ENCODE results near the gene TNIK.

Gene TNIK

DNA sequence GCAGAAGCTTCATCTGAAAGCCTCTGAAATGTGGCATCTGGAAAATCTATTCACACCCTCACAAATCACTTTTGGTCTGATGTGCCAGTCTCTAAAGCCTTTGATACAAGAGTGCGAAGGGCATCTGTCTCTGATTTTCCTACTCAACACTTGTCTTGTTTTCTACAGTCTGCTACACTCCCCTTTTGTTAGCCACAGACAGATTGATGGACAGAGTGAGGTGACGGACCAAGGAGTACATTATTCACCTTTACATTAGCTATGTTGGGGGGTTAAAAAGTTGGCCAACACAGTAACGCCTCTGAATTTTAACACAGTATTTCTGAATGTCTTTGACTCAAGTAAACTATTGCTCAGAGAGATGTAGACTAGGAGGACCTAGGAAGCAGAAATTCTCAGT is 63.1 kb downstream of the TNIK start:
- no peak for DNase-seq (ENCODE audit: low read depth, low spot score)
- TF ChIP-seq, protein P1, sequence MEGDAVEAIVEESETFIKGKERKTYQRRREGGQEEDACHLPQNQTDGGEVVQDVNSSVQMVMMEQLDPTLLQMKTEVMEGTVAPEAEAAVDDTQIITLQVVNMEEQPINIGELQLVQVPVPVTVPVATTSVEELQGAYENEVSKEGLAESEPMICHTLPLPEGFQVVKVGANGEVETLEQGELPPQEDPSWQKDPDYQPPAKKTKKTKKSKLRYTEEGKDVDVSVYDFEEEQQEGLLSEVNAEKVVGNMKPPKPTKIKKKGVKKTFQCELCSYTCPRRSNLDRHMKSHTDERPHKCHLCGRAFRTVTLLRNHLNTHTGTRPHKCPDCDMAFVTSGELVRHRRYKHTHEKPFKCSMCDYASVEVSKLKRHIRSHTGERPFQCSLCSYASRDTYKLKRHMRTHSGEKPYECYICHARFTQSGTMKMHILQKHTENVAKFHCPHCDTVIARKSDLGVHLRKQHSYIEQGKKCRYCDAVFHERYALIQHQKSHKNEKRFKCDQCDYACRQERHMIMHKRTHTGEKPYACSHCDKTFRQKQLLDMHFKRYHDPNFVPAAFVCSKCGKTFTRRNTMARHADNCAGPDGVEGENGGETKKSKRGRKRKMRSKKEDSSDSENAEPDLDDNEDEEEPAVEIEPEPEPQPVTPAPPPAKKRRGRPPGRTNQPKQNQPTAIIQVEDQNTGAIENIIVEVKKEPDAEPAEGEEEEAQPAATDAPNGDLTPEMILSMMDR (IDR thresholded peaks at IDR 0.05; ENCODE audit: insufficient read depth, low read length, missing control alignments) = no peak
- CTCF ChIA-PET = no interaction called here
- POLR2A ChIA-PET = no interaction called here
- no peak overlapping the region for H3K4me3 ChIP-seq (ENCODE audit: low read depth, low read length)

- ChIA-PET POLR2A (no interaction called here), CTCF (no interaction called here)
- no peak for DNase-seq (ENCODE audit: low read depth, low spot score)
- no peak overlapping the region for H3K4me3 ChIP-seq (ENCODE audit: low read depth, low read length)
- TF ChIP-seq, protein P1 (IDR thresholded peaks at IDR 0.05; ENCODE audit: insufficient read depth, low read length, missing control alignments) = no peak
Measured at GRCh38 chr3:171396048-171396447, 64.2 kb downstream of the TNIK start.

- TF ChIP-seq, protein P1 (IDR thresholded peaks at IDR 0.05; ENCODE audit: insufficient read depth, low read length, missing control alignments) = no peak
- DNase-seq (ENCODE audit: low read depth, low spot score) = no peak
- POLR2A ChIA-PET = no interaction called here
- CTCF ChIA-PET = no interaction called here
- H3K4me3 ChIP-seq (ENCODE audit: low read depth, low read length) = no peak overlapping the region
Measured at GRCh38 chr3:171393032-171393744, 67.0 kb downstream of the TNIK start.

DNA sequence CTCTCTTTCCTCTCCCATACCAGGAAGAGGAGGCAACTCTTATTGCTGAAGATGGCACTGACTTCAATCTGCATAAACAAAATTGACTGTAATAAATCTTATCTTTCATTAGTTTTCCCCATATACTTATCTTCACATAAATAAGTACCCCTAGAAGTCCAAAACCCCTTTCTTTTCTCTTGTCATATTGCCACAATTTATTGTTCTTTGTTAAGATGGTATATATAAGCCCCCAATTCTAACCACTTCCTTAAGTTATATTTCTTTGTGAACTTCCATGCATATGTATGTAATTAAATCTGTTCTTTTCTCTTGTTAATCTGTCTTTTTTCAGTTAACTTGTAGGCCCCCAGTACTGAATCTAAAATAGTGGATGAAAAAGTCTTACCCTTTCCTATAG is 68.8 kb downstream of the TNIK start:
- CTCF ChIA-PET = no interaction called here

GRCh38 chr3:171390051-171390941 is 69.9 kb downstream of the TNIK start:
- CTCF ChIA-PET = no interaction called here
- TF ChIP-seq, protein P1 (IDR thresholded peaks at IDR 0.05; ENCODE audit: insufficient read depth, low read length, missing control alignments) = no peak
- POLR2A ChIA-PET = no interaction called here
- no peak overlapping the region for H3K4me3 ChIP-seq (ENCODE audit: low read depth, low read length)
- no peak for DNase-seq (ENCODE audit: low read depth, low spot score)

More for the DNA sequence above, 68.8 kb downstream of the TNIK start:
- POLR2A ChIA-PET = no interaction called here
- H3K4me3 ChIP-seq (ENCODE audit: low read depth, low read length) = no peak overlapping the region
- no peak for DNase-seq (ENCODE audit: low read depth, low spot score)
- TF ChIP-seq, protein P1 (IDR thresholded peaks at IDR 0.05; ENCODE audit: insufficient read depth, low read length, missing control alignments) = no peak

GRCh38 chr3:171389491-171389890 is 70.7 kb downstream of the TNIK start:
- TF ChIP-seq, protein P1 (IDR thresholded peaks at IDR 0.05; ENCODE audit: insufficient read depth, low read length, missing control alignments) = no peak
- no peak for DNase-seq (ENCODE audit: low read depth, low spot score)
- H3K4me3 ChIP-seq (ENCODE audit: low read depth, low read length) = no peak overlapping the region
- ChIA-PET CTCF (no interaction called here), POLR2A (no interaction called here)
